ENCODE results near the gene UBA7.

DNA sequence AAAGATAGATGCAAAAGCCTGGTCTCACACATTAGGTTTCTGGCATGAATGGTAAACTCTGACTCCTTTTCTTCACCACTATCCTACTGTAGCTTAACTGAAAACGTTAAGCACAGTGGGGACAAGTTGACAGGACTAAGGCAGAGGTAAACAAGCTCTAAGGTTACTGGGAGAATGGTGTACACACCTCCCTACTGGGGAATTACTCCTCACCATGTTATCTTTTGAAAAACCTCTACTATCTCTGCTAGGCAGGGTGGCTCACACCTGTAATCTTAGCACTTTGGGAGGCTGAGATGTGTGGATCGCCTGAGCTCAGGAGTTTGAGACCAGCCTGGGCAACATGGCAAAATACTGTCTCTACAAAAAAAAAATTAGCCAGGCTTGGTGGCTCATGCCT lies 56.6 kb downstream of the UBA7 start:
- no peak for TF ChIP-seq POLR2AphosphoS5 (IDR thresholded peaks at IDR 0.05; ENCODE audit: low read depth, low read length)
- TF ChIP-seq SIN3A (IDR thresholded peaks at IDR 0.05; ENCODE audit: borderline replicate concordance, insufficient read depth, low read depth, low read length) = no peak
- TF ChIP-seq, protein P1, sequence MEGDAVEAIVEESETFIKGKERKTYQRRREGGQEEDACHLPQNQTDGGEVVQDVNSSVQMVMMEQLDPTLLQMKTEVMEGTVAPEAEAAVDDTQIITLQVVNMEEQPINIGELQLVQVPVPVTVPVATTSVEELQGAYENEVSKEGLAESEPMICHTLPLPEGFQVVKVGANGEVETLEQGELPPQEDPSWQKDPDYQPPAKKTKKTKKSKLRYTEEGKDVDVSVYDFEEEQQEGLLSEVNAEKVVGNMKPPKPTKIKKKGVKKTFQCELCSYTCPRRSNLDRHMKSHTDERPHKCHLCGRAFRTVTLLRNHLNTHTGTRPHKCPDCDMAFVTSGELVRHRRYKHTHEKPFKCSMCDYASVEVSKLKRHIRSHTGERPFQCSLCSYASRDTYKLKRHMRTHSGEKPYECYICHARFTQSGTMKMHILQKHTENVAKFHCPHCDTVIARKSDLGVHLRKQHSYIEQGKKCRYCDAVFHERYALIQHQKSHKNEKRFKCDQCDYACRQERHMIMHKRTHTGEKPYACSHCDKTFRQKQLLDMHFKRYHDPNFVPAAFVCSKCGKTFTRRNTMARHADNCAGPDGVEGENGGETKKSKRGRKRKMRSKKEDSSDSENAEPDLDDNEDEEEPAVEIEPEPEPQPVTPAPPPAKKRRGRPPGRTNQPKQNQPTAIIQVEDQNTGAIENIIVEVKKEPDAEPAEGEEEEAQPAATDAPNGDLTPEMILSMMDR (IDR thresholded peaks at IDR 0.05) = no peak

Data from Panc1 (cell line).